Measurements from ENCODE around the gene CYP4V2.

- TF ChIP-seq, protein P1, sequence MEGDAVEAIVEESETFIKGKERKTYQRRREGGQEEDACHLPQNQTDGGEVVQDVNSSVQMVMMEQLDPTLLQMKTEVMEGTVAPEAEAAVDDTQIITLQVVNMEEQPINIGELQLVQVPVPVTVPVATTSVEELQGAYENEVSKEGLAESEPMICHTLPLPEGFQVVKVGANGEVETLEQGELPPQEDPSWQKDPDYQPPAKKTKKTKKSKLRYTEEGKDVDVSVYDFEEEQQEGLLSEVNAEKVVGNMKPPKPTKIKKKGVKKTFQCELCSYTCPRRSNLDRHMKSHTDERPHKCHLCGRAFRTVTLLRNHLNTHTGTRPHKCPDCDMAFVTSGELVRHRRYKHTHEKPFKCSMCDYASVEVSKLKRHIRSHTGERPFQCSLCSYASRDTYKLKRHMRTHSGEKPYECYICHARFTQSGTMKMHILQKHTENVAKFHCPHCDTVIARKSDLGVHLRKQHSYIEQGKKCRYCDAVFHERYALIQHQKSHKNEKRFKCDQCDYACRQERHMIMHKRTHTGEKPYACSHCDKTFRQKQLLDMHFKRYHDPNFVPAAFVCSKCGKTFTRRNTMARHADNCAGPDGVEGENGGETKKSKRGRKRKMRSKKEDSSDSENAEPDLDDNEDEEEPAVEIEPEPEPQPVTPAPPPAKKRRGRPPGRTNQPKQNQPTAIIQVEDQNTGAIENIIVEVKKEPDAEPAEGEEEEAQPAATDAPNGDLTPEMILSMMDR (IDR thresholded peaks at IDR 0.05), result no peak
- TF ChIP-seq POLR2AphosphoS5 (IDR thresholded peaks at IDR 0.05) (no peak), EP300 (IDR thresholded peaks at IDR 0.05) (no peak)
Observed at GRCh38 chr4:186225848-186226247, 34.5 kb downstream of the CYP4V2 start.
